AML-193 (cell line): ENCODE data around the gene IKZF1.

Experiments
- DNase-seq, 2 experiments: peaks; one replicate each; lab custom pipeline; 2025; lab: John Stamatoyannopoulos, UW

The IKZF1 gene

DNA sequence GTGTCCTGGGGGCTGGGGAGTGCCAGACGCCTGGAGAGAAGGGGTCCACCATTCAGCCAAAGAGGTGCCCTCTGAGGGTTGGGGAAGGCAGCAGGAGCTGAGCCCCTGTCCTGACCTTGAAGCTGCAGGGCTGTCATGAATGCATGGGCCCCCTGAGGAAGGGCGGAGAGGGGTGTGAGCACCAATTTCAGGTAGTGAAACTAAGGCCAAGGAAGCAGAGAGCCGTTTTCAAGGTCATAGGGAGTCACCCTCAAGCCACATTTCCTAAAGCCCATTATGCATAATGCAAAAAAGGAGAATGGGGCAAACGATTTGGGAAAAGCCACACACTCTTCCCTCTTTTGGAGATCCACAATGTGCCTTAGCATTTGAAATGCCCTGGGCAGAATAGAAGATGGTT lies 108.5 kb downstream of the IKZF1 start:
- DNase-seq: no peak

DNA sequence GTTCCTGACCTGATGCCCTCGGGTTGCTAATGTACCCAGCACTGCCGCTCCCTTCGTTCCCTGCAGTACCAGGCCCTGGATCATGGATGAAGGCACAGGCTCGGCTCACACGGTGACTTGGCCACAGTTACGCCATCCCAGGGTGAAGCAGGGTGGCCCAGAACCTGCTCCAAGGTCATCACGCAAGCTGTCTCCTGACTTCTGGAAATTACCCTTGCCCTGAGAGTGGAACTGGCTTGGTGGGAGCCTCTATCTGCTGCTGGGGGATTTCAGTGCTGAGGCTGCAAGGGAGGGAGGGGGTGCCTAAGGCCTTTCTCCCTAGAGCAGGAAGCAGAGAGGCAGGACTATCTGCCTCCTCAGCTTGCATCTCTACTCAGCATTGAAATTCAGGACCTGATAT lies 109.0 kb downstream of the IKZF1 start:
- no peak for DNase-seq

GRCh38 chr7:50415844-50416364 lies 111.4 kb downstream of the IKZF1 start:
- DNase-seq: no peak

- peak; percentile 61 to 77 for DNase-seq
Measured at GRCh38 chr7:50416527-50417182, 112.1 kb downstream of the IKZF1 start.

- peak; percentile 78 for DNase-seq
Measured at GRCh38 chr7:50418086-50418515, 113.6 kb downstream of the IKZF1 start.

DNA sequence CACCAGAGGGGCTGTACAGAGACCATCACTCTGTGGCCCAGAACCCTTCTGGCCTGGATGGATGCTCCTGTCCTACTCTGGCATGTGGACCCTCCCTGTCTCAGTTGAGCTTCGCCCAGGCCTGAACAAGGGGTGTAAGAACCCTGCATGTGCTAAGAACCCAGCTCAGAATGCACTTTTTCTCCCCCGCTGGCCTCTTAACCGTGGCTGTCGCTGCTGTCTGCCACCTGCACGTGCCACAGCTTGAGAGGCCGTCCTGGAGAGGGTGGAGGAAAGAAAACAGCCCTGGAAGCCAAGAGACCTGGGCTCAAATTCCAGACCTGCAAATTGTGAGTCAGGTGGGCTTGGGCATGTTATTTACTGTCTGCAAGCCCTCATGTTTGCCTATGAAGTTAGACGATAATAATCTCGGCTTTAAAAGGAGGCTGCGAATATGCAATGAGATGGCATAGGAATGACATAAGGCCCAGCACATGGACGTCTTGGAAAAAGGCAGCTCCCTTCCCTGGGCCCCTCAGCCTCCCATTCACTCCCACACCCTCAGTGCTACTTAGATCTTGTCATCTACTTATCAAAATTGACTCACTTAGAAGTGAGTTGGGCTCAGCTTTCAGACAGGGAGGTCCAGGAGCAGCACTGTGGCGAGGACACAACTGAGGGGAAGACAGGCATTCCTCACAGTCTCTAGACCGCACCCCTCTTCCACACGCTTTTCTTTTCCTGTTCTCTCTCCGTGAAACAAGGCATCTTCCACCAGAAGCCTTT lies 114.2 kb downstream of the IKZF1 start:
- no peak for DNase-seq

DNA sequence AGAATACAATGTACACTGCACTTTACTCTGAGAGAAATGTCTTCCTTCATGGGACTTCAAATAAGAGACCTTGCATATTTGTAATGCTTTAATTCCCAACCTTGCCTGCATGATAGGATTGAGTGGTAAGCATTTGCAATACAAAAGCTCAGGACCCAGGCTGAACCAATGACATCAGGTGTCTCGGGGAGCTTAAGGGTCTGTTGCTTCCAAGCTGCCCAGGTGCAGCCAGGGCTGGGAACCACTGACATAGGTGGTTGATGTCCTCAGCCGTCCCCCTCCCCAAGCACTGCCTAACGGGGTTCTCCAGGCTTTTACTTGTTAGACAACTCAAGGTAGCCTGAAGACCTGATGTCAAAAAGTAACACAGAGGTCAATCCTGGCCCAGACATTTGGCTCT lies 116.5 kb downstream of the IKZF1 start:
- no peak for DNase-seq

DNA sequence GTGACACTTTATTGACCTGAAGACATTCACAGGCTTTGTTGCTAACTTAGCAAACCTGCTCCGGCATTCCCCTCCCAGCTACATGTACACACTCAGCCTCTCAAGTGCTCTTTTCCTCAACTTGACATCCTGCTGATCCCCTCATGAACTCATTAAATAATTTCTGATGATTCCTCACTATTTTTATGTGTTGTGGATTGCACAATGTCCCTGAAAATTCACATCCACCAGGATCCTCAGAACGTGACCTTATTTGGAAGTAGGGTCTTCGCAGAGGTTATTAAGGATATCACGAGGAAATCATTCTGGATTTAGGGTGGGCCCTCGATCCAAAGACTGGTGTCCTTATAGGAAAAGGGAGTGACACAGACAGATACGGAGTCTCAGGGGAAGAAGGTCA lies 118.3 kb downstream of the IKZF1 start:
- no peak for DNase-seq

- DNase-seq: no peak
Measured at GRCh38 chr7:50423860-50424259, 119.3 kb downstream of the IKZF1 start.

- no peak for DNase-seq
Measured at GRCh38 chr7:50425318-50425717, 120.8 kb downstream of the IKZF1 start.

- no peak for DNase-seq
Measured at GRCh38 chr7:50426280-50427045, 121.9 kb downstream of the IKZF1 start.

- DNase-seq: no peak
Measured at GRCh38 chr7:50427518-50427917, 123.0 kb downstream of the IKZF1 start.

DNA sequence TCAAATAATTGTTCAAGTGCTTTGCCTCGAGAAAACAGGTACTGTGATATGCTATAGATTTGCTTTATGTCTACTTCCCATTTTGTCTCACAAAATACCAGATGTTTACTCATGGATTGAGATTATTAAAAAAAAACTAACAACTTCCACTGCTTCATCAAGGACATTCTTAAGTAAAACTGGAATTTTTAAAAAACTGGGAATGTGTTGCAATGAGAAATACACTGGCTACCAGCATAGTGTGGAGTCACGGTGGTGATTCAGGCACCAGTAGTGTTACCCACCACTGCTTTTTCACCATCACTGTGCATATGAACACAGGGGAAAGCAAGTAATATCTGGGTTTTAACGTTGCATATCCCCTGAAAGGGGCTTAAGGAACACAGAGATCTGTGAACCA lies 124.4 kb downstream of the IKZF1 start:
- no peak for DNase-seq

DNA sequence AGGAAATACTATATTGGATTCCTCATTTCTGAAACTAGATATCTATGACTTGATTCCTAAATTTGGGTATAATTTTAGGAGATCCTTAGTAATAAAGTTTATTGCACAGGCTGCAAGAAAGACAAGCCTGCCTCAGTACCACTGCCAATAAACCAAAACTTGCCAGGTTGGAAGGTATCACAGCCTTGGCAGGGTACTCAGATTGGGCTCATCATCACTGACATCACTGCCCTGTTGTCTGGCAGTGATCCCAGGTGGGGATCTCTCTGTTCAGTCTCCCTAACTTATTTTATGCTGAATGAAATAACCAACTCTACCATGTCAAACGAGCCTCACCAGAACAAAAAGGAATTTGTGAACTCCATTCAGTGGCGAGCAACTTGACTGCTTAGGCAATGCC lies 126.8 kb downstream of the IKZF1 start:
- no peak for DNase-seq

GRCh38 chr7:50431722-50432305 lies 127.3 kb downstream of the IKZF1 start:
- no peak for DNase-seq

GRCh38 chr7:50436133-50436806 lies 131.8 kb downstream of the IKZF1 start:
- DNase-seq: peak; percentile 25 to 26

DNA sequence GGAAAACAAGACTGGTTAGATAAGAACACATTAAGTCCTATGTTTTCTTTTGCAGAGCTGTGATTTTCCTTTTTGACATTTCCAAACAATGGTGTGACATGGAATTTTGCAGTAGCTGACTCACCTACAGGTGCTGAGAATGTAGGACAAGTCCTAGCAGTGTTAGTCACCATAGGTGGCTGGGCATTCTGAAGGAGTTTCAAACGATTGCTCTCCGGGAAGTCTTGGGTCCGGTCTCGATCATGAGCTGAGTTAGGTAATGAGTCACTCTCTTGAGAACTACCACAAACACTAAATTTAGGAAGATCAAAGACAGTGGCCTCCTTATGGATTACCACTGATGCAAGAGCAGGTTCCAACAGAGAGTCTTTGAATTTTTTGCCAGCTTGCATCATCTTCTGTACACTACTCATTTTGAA lies 142.0 kb downstream of the IKZF1 start:
- no peak for DNase-seq

DNA sequence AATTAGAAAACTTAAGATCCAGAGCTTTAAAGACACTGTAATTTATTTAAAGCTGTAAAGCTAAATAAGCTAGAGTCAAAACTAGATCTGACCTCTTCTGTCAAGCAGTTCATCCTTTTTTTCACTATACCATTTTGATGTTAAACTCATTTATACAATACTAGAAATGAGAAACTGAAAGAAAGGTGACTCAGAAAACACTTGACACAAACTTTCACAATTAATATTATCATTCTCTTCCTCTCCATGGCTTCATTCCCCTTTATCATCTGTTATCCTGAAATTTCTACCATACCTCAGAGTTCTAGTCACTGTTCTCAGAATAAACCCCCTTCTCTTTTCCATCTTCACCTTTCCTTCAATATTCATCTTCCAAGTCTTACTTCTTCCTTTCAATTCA lies 144.3 kb downstream of the IKZF1 start:
- DNase-seq: no peak

- no peak for DNase-seq
Measured at GRCh38 chr7:50449501-50449880, 145.0 kb downstream of the IKZF1 start.

GRCh38 chr7:50449881-50450589 lies 145.5 kb downstream of the IKZF1 start, which contains the start of gene FIGNL1:
Gene FIGNL1, minus strand, starts transcription at chr7:50450350. Its CDS starts 3,063 bp downstream, at chr7:50447287.
- peak; percentile 59 to 61 for DNase-seq

GRCh38 chr7:50450590-50451032 lies 146.1 kb downstream of the IKZF1 start:
- no peak for DNase-seq
